Measurements from ENCODE around the gene MAP4K5.

The MAP4K5 gene

GRCh38 chr14:50497351-50497750 lies 35.0 kb downstream of the MAP4K5 start:
- Histone ChIP-seq H3K27ac (no peak overlapping the region), H3K4me3 (no peak overlapping the region)

- Histone ChIP-seq H3K27ac (no peak overlapping the region), H3K4me3 (no peak overlapping the region)
Measured at GRCh38 chr14:50489851-50490250, 42.5 kb downstream of the MAP4K5 start.

GRCh38 chr14:50488521-50488920 lies 43.8 kb downstream of the MAP4K5 start:
- Histone ChIP-seq H3K4me3 (no peak overlapping the region), H3K27ac (no peak overlapping the region)

- Histone ChIP-seq H3K27ac (no peak overlapping the region), H3K4me3 (no peak overlapping the region)
Measured at GRCh38 chr14:50479041-50479440, 53.3 kb downstream of the MAP4K5 start.

- H3K4me3 ChIP-seq: no peak overlapping the region
- no peak overlapping the region for H3K27ac ChIP-seq
Measured at GRCh38 chr14:50477760-50478159, 54.6 kb downstream of the MAP4K5 start.

GRCh38 chr14:50476134-50476533 lies 56.2 kb downstream of the MAP4K5 start:
- H3K4me3 ChIP-seq: no peak overlapping the region
- H3K27ac ChIP-seq: no peak overlapping the region

GRCh38 chr14:50475460-50475859 lies 56.9 kb downstream of the MAP4K5 start:
- Histone ChIP-seq H3K27ac (no peak overlapping the region), H3K4me3 (no peak overlapping the region)

- Histone ChIP-seq H3K27ac (no peak overlapping the region), H3K4me3 (no peak overlapping the region)
Measured at GRCh38 chr14:50471838-50472465, 60.4 kb downstream of the MAP4K5 start.

- no peak overlapping the region for H3K4me3 ChIP-seq
- no peak overlapping the region for H3K27ac ChIP-seq
Measured at GRCh38 chr14:50469982-50470381, 62.4 kb downstream of the MAP4K5 start.

GRCh38 chr14:50462111-50462510 lies 70.3 kb downstream of the MAP4K5 start:
- Histone ChIP-seq H3K4me3 (no peak overlapping the region), H3K27ac (no peak overlapping the region)

GRCh38 chr14:50453869-50454268 lies 78.5 kb downstream of the MAP4K5 start:
- Histone ChIP-seq H3K4me3 (no peak overlapping the region), H3K27ac (peak overlapping the region in 3 of 21 experiments; percentile 4 to 42 (median 5))

- Histone ChIP-seq H3K27ac (peak overlapping the region in 6 of 21 experiments; percentile 4 to 50 (median 36)), H3K4me3 (no peak overlapping the region)
Measured at GRCh38 chr14:50452979-50453705, 79.2 kb downstream of the MAP4K5 start.

GRCh38 chr14:50452296-50452695 lies 80.1 kb downstream of the MAP4K5 start:
- H3K27ac ChIP-seq: peak overlapping the region in 3 of 21 experiments; percentile 4 to 49 (median 23)
- H3K4me3 ChIP-seq: no peak overlapping the region

- Histone ChIP-seq H3K4me3 (no peak overlapping the region), H3K27ac (no peak overlapping the region)
Measured at GRCh38 chr14:50451854-50452253, 80.5 kb downstream of the MAP4K5 start.

- Histone ChIP-seq H3K4me3 (no peak overlapping the region), H3K27ac (no peak overlapping the region)
Measured at GRCh38 chr14:50447461-50447860, 84.9 kb downstream of the MAP4K5 start.

- no peak overlapping the region for H3K4me3 ChIP-seq
- H3K27ac ChIP-seq: no peak overlapping the region
Measured at GRCh38 chr14:50434528-50434927, 97.8 kb downstream of the MAP4K5 start.

GRCh38 chr14:50432131-50432530 lies 100.2 kb downstream of the MAP4K5 start:
- Histone ChIP-seq H3K27ac (no peak overlapping the region), H3K4me3 (no peak overlapping the region)

- no peak overlapping the region for H3K27ac ChIP-seq
- no peak overlapping the region for H3K4me3 ChIP-seq
Measured at GRCh38 chr14:50425816-50426215, 106.6 kb downstream of the MAP4K5 start.

- H3K27ac ChIP-seq: no peak overlapping the region
Measured at GRCh38 chr14:50425105-50425504, 107.3 kb downstream of the MAP4K5 start.

GRCh38 chr14:50423529-50423928 lies 108.8 kb downstream of the MAP4K5 start:
- Histone ChIP-seq H3K4me3 (no peak overlapping the region), H3K27ac (no peak overlapping the region)

More at GRCh38 chr14:50425105-50425504, 107.3 kb downstream of the MAP4K5 start:
- no peak overlapping the region for H3K4me3 ChIP-seq

GRCh38 chr14:50421499-50421898 lies 110.9 kb downstream of the MAP4K5 start:
- Histone ChIP-seq H3K27ac (no peak overlapping the region), H3K4me3 (no peak overlapping the region)

All from skin epidermis (tissue), 12 donors.